NCI-H345 treated with DMSO at 0.1 percent for 48 hours (cell line): ENCODE measurements around the gene RADX.
A peak's percentile ranks its signal among the peaks of the same experiment; 100 is the strongest.

Experiments
- DNase-seq: peaks from one replicate; lab custom pipeline; 2025; ENCODE audit not compliant: unreplicated experiment; lab: John Stamatoyannopoulos, UW

The RADX gene

DNA sequence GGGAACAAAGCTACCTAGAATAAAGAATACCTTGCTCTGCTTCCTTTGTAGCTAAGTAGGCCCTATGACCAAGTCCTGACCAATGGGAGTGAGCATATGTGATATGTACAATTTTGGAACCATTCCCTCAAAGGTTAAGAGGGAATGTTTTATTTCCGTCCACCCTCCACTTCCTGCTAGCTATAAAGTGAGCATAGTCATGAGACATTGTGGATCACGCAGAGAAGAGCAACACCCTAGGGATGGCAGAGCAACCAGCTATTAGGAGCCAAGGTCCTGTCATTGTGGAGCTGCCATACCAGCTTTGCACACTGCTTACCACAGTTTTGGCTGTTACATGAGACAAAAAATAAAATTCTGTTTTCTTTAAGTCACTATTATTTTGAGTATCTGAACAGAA, 68.9 kb downstream of the RADX start:
- DNase-seq: no peak

DNA sequence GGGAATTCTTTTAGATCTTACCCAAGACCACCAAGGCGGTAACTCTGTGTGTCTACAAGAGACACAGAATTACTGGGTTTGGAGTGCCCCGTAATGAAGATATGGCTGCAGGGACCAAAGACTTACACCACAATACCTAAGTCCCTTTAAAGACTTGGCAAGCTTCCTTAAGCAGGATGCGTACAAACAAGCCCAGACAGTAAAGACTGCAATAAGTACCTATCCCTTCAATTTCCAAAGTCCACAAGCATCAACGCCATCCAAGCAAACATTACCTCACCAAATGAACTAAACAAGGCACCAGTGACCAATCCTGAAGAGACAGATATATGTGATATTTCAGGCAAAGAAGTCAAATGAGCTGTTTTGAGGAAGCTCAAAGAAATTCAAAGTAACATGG, 72.4 kb downstream of the RADX start:
- DNase-seq: no peak

DNA sequence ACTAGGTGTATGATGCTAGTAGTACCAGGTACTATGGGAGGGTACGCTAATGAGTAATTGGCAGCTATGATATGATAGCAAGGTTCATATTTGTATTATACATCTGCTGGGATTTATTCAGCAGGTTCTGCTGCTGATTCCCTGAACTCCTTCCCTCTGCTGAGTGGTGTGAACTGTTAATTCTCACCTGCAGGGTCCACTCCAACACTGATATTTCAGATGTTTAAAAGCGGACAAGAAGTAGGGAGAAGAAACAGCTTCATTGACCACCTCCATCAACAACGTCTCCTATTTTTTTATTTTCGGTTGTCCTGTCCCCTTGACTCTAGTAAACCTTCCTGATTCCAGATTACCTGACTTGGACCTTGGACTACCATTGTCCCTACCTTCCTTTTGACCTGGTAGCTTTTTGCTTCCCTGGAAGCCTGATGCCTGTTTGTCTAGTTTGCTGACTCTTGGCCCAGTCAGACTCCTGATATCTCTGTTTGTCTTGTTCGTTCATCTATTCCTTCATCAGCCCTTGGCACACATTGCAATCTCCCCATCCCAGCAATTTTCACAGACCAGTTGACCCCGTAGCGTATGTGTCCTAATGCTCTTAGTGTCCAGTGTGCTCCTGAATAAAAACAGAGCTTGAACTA, 80.8 kb downstream of the RADX start:
- no peak for DNase-seq

DNA sequence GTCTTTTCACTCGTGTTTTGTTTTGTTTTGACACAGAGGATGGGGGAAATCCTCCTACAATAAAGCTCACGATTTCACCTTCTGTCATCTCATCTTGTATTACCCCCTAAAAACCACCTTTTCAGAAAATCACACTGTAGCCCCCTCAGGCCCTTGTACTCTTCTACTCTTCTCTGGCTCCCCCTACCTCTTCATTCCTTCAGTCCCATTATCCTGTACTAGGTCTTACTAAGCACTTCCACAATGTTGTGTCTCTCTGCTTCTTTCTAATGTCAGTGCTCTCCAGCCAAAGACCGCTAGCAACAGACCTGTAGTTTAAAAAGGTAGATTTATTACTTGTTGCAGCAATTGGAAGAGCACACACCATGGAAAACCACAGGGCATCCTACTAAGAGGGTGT, 84.7 kb downstream of the RADX start:
- DNase-seq: no peak

DNA sequence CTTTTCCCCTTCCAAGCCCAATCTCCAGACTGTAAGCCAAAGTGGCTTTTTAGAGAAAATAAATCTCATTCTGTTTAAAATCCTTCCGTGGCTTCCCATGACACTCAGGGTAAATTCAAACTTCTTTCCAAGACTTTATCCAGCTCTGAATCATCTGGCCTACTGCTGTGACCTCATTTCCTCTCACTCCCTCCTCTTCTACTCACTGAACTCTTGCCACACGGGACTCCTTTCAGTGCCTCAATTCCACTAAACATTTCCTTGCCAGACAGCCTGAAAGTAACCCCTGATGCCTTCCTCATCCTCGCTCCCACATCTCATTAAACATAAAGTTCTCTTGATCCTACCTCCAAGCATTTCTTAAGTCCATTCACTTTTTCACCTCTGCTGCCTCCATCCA, 86.9 kb downstream of the RADX start:
- DNase-seq: no peak

DNA sequence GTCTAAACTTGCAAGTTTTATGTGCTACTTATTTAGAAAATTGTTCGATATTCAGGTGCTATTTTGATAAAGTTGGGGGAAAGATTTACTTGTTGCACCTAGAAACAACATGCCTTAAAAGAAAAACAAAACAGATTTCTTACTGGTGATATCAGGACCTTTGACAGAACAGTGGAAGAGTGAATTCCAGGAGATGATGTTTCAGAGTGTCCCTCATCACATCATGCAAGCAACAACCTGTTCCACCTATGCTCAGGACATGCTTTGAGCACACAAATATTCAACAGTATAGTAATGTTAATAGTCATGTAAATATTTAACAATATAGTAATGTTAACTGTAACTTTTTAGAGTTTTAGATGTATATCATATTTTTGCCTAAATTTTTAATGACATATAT, 90.9 kb downstream of the RADX start:
- DNase-seq: no peak

DNA sequence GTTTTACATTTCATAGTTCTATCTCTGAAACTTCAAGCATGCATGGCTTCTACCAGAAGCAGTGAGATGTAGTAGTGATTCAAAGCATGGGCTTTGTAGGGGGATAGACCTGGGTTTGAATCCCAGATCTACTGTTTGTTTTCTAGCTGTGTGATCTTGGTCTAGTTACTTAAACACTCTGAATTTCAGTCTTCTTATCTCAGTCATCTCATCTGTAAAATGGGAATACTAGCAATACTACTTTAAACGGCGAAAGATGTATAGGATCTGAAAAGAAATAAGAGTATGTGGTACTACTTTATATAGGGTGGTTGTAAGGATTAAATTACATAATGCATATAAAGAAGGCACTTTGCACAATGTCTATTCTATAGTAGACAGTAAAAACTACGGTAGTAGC, 94.7 kb downstream of the RADX start:
- DNase-seq: no peak

DNA sequence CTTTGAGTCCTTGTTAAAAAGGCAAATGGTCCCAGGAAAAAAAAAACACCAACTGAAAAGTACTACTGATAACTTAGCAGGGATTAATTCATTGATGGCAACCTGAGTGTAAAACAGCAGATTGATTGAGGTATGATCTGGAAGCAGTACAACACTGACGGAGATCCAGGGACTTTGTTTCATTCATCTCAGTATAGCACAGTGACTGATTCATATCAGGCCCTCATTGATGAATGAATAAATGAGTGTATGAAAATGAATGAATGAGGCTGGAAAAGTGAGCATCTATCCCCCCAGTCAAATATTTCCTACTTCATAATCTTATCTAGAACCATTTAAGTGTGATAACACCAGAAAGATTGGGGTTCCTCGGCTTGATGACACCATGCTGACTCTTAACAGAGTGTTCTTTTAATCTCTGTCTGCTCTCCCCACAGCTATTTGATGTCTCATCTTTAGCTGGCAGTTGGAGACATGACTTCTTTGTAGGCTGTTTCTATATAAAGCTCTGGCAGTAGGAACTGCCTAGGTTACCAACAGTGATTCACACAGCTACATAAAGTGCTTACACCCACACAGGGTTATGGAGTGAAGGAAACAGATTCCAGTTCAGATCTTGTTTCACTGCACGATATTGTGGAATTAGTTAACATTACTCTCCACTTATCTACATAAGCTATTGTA, 96.1 kb downstream of the RADX start:
- DNase-seq: no peak

DNA sequence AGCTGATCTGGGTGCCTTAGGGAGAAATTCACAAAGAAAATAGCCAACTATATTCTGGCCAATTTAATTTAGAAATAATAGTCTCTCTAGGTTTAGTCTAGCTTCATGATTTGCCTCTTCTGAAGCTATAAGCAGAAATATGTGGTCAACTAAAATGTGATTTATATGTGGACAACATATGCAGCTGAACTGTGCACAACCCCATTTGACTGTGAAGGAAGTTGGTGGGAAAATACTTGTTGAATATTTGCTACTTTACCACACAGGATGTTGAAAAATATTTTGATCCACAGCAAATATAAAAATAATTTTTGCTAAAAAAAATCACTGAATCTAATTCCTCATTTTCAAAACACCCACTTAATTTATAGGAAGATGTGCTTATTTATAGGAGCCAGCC, 99.0 kb downstream of the RADX start:
- no peak for DNase-seq

DNA sequence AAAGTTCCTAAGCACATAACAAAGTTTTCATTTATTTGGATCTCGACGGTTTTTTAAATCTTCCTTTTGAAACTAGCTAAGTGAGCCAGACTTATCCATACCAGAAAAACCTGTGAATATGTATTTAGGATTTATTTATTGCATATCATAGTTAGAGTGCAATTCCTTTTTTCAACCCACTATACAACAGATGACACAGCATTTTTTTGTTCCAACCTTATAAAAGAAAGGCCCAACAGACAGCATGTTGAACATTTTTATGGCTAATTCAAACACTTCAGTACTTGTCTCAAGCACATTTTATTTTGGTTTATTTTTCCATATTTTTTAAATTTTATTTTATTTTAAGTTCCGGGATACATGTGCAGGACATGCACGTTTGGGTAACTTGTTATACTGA, 99.6 kb downstream of the RADX start:
- DNase-seq: no peak

DNA sequence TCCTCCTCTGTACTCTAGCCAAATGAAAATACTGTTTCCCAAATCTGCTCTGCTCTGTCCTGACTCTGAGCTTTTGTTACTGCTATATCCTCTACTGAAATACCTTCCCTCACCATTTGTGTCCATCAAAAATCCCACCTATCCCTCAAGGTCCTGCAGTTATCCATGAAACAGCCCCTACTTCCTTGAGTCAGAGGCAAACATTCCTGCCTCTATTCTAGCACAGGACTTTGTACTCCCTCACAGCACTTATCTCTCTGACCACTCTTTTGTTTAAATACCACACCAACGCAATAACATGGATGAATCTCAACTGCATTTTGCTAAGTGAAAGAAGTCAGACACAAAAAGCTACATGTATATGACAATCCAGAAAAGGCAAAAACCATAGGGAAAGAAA, 104.2 kb downstream of the RADX start:
- DNase-seq: no peak

DNA sequence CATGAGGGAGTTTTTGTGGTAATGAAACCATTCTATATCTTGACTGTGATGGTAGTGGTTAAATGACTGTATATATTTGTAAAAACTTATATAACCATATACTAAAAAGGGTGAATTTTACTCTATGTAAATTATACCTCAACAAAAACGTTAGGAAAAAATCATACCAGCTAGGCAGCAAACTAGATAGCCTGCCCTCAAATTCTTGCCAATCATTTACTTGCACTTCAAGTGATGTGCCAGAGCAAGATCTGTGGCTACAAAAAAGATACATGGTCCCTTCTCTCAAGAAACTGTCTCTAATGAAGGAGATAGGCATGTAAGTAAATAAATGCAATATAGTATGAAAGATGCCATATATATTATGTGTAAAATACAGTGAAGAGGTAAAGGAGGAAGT, 104.7 kb downstream of the RADX start:
- no peak for DNase-seq

DNA sequence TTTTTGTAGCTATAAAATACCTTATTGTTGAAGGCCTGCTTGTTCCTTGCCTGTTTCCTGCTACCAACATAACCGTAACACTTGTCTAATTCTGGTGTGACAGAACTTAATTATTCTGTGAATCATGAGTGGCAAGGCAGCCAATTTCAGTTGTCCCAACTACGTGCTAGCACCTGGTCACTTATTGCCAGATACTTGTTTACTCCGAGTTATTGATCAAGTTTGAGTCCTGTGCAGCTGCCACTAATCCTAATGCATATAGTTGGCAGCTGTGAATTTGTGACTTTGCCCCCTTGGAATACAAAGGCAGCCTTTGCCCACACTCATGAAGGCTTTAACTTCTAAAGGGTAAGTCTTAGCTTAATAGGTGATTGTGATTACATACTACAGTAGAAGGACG, 106.9 kb downstream of the RADX start:
- DNase-seq: no peak

DNA sequence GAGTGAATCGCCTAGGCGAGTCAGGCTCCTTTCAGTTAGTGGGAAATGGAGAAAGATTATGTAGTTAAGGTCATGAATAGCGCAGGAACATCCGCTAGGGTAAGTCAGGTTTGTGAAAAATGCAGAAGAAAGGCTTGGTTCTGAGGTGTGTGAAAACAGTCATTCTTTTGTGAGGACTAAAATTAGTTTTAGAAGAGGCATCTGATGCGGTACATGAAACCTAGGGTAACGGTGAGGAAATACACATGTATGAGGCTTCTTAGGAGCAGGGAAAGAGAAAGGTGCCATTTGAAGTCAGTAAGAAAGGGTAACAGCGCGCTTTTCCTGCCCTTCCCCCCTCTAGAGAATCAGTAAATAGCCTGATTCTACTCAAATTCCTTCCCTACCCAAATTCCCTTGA, 114.2 kb downstream of the RADX start:
- no peak for DNase-seq

DNA sequence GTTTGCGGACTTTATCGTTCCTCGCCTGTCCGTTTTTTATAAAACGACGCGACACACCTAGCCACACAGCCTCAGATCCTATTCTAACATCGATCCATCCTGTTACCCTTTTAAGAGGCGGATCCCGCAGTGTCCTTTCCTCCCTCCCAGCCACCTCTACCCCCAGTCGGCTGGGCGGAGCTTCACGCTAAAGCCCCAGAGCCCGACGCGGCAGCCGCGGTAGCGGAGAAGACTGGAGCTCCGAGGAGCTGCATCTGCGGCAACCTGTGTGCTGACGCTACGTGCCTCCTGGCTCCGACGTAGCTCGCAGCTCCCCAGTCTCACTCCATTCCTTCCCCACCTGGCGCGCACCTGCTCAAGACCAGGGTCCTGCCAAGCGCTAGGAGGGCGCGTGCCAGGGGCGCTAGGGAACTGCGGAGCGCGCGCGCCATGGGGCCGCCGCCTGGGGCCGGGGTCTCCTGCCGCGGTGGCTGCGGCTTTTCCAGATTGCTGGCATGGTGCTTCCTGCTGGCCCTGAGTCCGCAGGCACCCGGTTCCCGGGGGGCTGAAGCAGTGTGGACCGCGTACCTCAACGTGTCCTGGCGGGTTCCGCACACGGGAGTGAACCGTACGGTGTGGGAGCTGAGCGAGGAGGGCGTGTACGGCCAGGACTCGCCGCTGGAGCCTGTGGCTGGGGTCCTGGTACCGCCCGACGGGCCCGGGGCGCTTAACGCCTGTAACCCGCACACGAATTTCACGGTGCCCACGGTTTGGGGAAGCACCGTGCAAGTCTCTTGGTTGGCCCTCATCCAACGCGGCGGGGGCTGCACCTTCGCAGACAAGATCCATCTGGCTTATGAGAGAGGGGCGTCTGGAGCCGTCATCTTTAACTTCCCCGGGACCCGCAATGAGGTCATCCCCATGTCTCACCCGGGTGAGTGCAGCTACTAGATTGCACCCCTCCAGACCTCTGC, 115.0 kb downstream of the RADX start, which contains the start of gene RNF128:
RNF128 (plus strand) TSS at position 217 of the 953 bp plus-strand sequence; CDS start at position 430, 213 bp downstream.
- DNase-seq: peak; percentile 5

DNA sequence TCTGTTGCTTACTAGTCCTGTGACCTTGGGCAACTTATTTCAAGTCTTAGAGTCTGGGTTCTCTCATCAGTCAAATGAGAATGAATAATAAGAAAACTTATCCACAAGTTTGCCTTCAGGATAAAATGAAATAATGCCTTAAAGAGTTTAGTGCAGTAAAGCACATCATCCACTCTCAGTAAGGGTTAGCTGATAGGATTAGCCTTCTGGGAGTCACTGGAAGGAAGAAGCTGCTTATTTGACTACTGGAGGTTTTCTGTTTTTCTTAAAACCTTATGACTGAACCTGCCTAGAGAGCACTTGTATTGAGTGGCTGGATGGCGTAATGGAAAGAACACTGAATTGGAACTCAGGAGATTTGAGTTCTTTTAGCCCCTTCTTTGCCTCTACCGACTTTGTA, 116.6 kb downstream of the RADX start:
- DNase-seq: no peak
